GM12892 (cell line): ENCODE measurements around the gene HYDIN.
"Not testable (repeated sequence)": the region's sequence is repeated elsewhere in the genome, so short reads cannot be mapped to it uniquely, and the experiment has no call there.

ENCODE experiments used
- POLR2AphosphoS5 ChIP-seq: IDR thresholded peaks from 2 replicates; pipeline ENCODE4 v1.6.1; 2011; ENCODE audit warnings: low read depth, low read length, control low read depth
- TAF1 ChIP-seq: IDR thresholded peaks from 2 replicates; pipeline ENCODE4 v1.6.1; 2011; ENCODE audit warnings: low read depth, mild to moderate bottlenecking, control low read depth, low read length, borderline replicate concordance

DNA sequence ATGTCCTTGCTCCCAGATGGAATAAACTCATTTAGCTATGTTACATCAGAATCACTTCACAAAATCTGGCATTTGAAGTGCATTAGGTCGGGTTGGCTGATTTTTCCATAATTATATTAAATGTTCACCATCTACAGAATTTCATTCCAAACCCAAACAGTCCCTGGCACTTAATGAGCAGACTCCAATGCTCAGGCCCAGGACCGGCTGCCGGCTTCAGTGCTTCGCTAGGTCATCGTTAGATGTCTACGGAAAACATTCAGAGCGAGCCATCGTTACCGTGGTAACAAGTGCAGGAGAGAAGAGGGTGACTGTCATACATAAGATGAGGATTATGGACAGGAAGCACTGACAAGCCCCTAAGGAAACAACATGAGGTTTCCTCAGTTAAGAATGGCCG, 215.1 kb downstream of the HYDIN start:
- TF ChIP-seq POLR2AphosphoS5, TAF1: not testable (repeated sequence)
